ENCODE results near the gene NYNRIN.

DNA sequence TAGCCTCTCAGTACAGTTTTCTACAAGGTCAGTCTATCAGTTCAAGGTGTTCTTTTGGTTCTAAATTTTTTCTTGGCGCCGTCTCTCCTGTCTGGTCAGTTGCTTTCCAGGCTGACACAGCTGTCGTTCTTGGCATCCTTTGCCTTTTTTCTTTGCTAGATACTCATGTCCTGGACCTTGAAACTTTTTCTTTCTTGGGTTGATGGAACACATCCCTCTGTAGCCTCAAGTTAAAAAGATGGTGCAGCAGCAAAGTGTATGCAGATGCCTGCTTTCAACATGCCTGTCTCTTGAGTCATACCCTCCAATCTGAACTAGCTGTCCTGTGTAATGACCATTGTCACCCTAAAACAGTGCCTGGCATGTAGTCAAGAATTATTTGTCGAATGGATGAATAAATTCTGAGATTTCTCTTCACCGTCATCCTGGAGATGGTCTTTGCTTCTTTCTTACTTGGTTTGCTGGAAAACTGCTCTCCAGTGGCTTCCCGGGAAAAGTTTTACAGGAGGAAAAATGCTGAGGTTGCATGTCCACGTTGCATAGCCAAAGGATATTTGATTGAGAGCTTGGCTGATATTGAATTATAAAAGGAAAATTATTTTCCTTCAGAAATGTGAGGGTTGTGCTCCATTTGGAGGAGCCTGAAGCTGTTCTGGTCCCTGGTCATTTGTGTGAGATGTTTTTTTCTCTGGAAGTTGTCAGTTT is 4.6 kb downstream of the NYNRIN start:
- TF ChIP-seq, protein P1, sequence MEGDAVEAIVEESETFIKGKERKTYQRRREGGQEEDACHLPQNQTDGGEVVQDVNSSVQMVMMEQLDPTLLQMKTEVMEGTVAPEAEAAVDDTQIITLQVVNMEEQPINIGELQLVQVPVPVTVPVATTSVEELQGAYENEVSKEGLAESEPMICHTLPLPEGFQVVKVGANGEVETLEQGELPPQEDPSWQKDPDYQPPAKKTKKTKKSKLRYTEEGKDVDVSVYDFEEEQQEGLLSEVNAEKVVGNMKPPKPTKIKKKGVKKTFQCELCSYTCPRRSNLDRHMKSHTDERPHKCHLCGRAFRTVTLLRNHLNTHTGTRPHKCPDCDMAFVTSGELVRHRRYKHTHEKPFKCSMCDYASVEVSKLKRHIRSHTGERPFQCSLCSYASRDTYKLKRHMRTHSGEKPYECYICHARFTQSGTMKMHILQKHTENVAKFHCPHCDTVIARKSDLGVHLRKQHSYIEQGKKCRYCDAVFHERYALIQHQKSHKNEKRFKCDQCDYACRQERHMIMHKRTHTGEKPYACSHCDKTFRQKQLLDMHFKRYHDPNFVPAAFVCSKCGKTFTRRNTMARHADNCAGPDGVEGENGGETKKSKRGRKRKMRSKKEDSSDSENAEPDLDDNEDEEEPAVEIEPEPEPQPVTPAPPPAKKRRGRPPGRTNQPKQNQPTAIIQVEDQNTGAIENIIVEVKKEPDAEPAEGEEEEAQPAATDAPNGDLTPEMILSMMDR (IDR thresholded peaks at IDR 0.05) = no peak
- TF ChIP-seq POLR2A (IDR thresholded peaks at IDR 0.05) (no peak), POLR2AphosphoS5 (IDR thresholded peaks at IDR 0.05) (no peak), EP300 (IDR thresholded peaks at IDR 0.05) (no peak)
